ENCODE measurements around the gene KRTAP6-2.

Gene KRTAP6-2

DNA sequence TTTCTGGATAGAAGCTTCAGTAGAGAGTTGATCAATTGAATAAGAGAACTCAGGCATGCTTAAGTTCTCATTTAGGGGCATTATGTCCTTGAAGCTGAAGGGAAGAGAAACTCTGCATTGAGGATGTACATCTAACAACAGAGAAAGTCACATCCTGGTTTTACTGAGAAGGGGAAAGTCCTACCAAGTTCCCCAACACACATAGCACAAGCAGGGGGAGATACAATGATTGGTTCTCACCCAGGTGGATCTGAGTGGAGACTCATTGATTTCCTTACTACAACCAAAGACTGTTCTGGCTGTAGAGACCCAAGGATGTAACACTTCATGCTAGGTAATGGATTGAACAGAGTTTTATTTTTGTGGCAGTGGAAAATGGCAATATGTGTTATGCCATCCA, 16.5 kb upstream of the KRTAP6-2 start:
- Histone ChIP-seq H3K79me1 (ENCODE audit: low read length) (no peaks in the 10 kb centered on the region), H3K9ac (ENCODE audit: low read length) (no peak overlapping the region), H4K8ac (ENCODE audit: low read depth, low read length) (no peak overlapping the region), H3K27me3 (ENCODE audit: insufficient read depth, low read length, poor library complexity) (no peaks in the 10 kb centered on the region), H3K4me2 (ENCODE audit: low read length) (no peak overlapping the region), H2BK5ac (ENCODE audit: low read length) (no peak overlapping the region), H4K5ac (ENCODE audit: low read length) (no peak overlapping the region), H3K56ac (ENCODE audit: low read length) (no peak overlapping the region), H3K27ac (ENCODE audit: low read depth, low read length) (no peak overlapping the region), H3K36me3 (ENCODE audit: control insufficient read depth, insufficient read depth, low read length) (no peaks in the 10 kb centered on the region), H3K4me1 (ENCODE audit: control insufficient read depth, low read depth, low read length) (no peaks in the 10 kb centered on the region), H3K18ac (ENCODE audit: low read length) (no peak overlapping the region), H2AK5ac (ENCODE audit: low read length) (no peak overlapping the region), H2BK15ac (replicated peaks; ENCODE audit: low read depth) (no peak overlapping the region), H3K79me2 (ENCODE audit: control insufficient read depth, insufficient read depth, low read length) (no peaks in the 10 kb centered on the region), H3K4ac (ENCODE audit: low read depth, low read length) (no peak overlapping the region), H2BK120ac (ENCODE audit: low read depth, low read length) (no peak overlapping the region), H3K4me3 (ENCODE audit: low read length) (no peak overlapping the region), H3K23ac (ENCODE audit: low read length) (no peak overlapping the region)
- DNase-seq, result no peak

- Histone ChIP-seq H3K4me1 (ENCODE audit: control insufficient read depth, low read depth, low read length) (no peaks in the 10 kb centered on the region), H3K4me2 (ENCODE audit: low read length) (no peak within 1 kb of the TSS), H2BK15ac (replicated peaks; ENCODE audit: low read depth) (no peak within 1 kb of the TSS), H3K4me3 (ENCODE audit: low read length) (no peak within 1 kb of the TSS), H3K9ac (ENCODE audit: low read length) (no peak within 1 kb of the TSS), H3K27ac (ENCODE audit: low read depth, low read length) (no peak within 1 kb of the TSS), H3K23ac (ENCODE audit: low read length) (no peak within 1 kb of the TSS), H3K56ac (ENCODE audit: low read length) (no peak within 1 kb of the TSS), H4K8ac (ENCODE audit: low read depth, low read length) (no peak within 1 kb of the TSS), H3K18ac (ENCODE audit: low read length) (no peak within 1 kb of the TSS), H2BK5ac (ENCODE audit: low read length) (no peak within 1 kb of the TSS), H3K4ac (ENCODE audit: low read depth, low read length) (no peak within 1 kb of the TSS), H3K27me3 (ENCODE audit: insufficient read depth, low read length, poor library complexity) (no peaks in the 10 kb centered on the region), H2BK120ac (ENCODE audit: low read depth, low read length) (no peak within 1 kb of the TSS), H2AK5ac (ENCODE audit: low read length) (no peak within 1 kb of the TSS), H3K36me3 (ENCODE audit: control insufficient read depth, insufficient read depth, low read length) (no peaks in the 10 kb centered on the region), H4K5ac (ENCODE audit: low read length) (no peak within 1 kb of the TSS), H3K79me1 (ENCODE audit: low read length) (no peaks in the 10 kb centered on the region), H3K79me2 (ENCODE audit: control insufficient read depth, insufficient read depth, low read length) (no peaks in the 10 kb centered on the region)
- no CpG with 5 or more reads among the region's 2 CpGs for WGBS (ENCODE audit: extremely low coverage, insufficient coverage, low lambda C conversion rate)
- DNase-seq, result no peak
Observed at GRCh38 chr21:30613836-30614235, 15.1 kb upstream of the KRTAP6-2 start, which contains the start of gene KRTAP6-1. TSS of gene KRTAP6-1 (minus strand) at chr21:30613930. CDS start at chr21:30613904, 26 bp downstream.

GRCh38 chr21:30612132-30612531, 13.4 kb upstream of the KRTAP6-2 start:
- H4K5ac ChIP-seq (ENCODE audit: low read length), result no peak overlapping the region

GRCh38 chr21:30605968-30606367, 7.3 kb upstream of the KRTAP6-2 start:
- Histone ChIP-seq H3K4me3 (ENCODE audit: low read length) (no peak overlapping the region), H3K56ac (ENCODE audit: low read length) (no peak overlapping the region), H2BK120ac (ENCODE audit: low read depth, low read length) (no peak overlapping the region), H3K23ac (ENCODE audit: low read length) (no peak overlapping the region), H3K27ac (ENCODE audit: low read depth, low read length) (no peak overlapping the region), H3K4ac (ENCODE audit: low read depth, low read length) (no peak overlapping the region), H3K9ac (ENCODE audit: low read length) (no peak overlapping the region), H3K79me1 (ENCODE audit: low read length) (no peaks in the 10 kb centered on the region), H2BK5ac (ENCODE audit: low read length) (no peak overlapping the region), H3K18ac (ENCODE audit: low read length) (no peak overlapping the region), H3K36me3 (ENCODE audit: control insufficient read depth, insufficient read depth, low read length) (no peaks in the 10 kb centered on the region), H2BK15ac (replicated peaks; ENCODE audit: low read depth) (no peak overlapping the region), H3K4me1 (ENCODE audit: control insufficient read depth, low read depth, low read length) (no peaks in the 10 kb centered on the region), H4K8ac (ENCODE audit: low read depth, low read length) (no peak overlapping the region), H3K27me3 (ENCODE audit: insufficient read depth, low read length, poor library complexity) (no peaks in the 10 kb centered on the region), H4K5ac (ENCODE audit: low read length) (no peak overlapping the region), H3K79me2 (ENCODE audit: control insufficient read depth, insufficient read depth, low read length) (no peaks in the 10 kb centered on the region), H3K4me2 (ENCODE audit: low read length) (no peak overlapping the region), H2AK5ac (ENCODE audit: low read length) (no peak overlapping the region)
- peak; percentile 60 for DNase-seq
- WGBS (ENCODE audit: extremely low coverage, insufficient coverage, low lambda C conversion rate), result no CpG with 5 or more reads among the region's 2 CpGs

More at GRCh38 chr21:30612132-30612531, 13.4 kb upstream of the KRTAP6-2 start:
- no peak overlapping the region for H4K8ac ChIP-seq (ENCODE audit: low read depth, low read length)
- no peak overlapping the region for H3K9ac ChIP-seq (ENCODE audit: low read length)
- H3K4me3 ChIP-seq (ENCODE audit: low read length), result no peak overlapping the region
- H3K27me3 ChIP-seq (ENCODE audit: insufficient read depth, low read length, poor library complexity), result no peaks in the 10 kb centered on the region
- no peaks in the 10 kb centered on the region for H3K79me2 ChIP-seq (ENCODE audit: control insufficient read depth, insufficient read depth, low read length)
- no peak overlapping the region for H2AK5ac ChIP-seq (ENCODE audit: low read length)
- DNase-seq, result no peak
- no peak overlapping the region for H3K27ac ChIP-seq (ENCODE audit: low read depth, low read length)
- H3K23ac ChIP-seq (ENCODE audit: low read length), result no peak overlapping the region
- no peak overlapping the region for H3K4me2 ChIP-seq (ENCODE audit: low read length)
- no peaks in the 10 kb centered on the region for H3K36me3 ChIP-seq (ENCODE audit: control insufficient read depth, insufficient read depth, low read length)
- H3K4ac ChIP-seq (ENCODE audit: low read depth, low read length), result no peak overlapping the region
- no peaks in the 10 kb centered on the region for H3K79me1 ChIP-seq (ENCODE audit: low read length)
- H2BK5ac ChIP-seq (ENCODE audit: low read length), result no peak overlapping the region
- H2BK120ac ChIP-seq (ENCODE audit: low read depth, low read length), result no peak overlapping the region
- H3K4me1 ChIP-seq (ENCODE audit: control insufficient read depth, low read depth, low read length), result no peaks in the 10 kb centered on the region
- WGBS (ENCODE audit: extremely low coverage, insufficient coverage, low lambda C conversion rate), result no CpG with 5 or more reads among the region's 2 CpGs
- H2BK15ac ChIP-seq (replicated peaks; ENCODE audit: low read depth), result no peak overlapping the region
- H3K18ac ChIP-seq (ENCODE audit: low read length), result no peak overlapping the region
- H3K56ac ChIP-seq (ENCODE audit: low read length), result no peak overlapping the region

- Histone ChIP-seq H3K23ac (ENCODE audit: low read length) (no peak within 1 kb of the TSS), H4K8ac (ENCODE audit: low read depth, low read length) (no peak within 1 kb of the TSS), H3K9ac (ENCODE audit: low read length) (no peak within 1 kb of the TSS), H4K5ac (ENCODE audit: low read length) (no peak within 1 kb of the TSS), H2BK15ac (replicated peaks; ENCODE audit: low read depth) (no peak within 1 kb of the TSS), H3K18ac (ENCODE audit: low read length) (no peak within 1 kb of the TSS), H3K79me2 (ENCODE audit: control insufficient read depth, insufficient read depth, low read length) (no peaks in the 10 kb centered on the region), H2BK5ac (ENCODE audit: low read length) (no peak within 1 kb of the TSS), H3K27me3 (ENCODE audit: insufficient read depth, low read length, poor library complexity) (no peaks in the 10 kb centered on the region), H3K79me1 (ENCODE audit: low read length) (no peaks in the 10 kb centered on the region), H3K27ac (ENCODE audit: low read depth, low read length) (no peak within 1 kb of the TSS), H3K4me3 (ENCODE audit: low read length) (no peak within 1 kb of the TSS), H2BK120ac (ENCODE audit: low read depth, low read length) (no peak within 1 kb of the TSS), H3K4me2 (ENCODE audit: low read length) (no peak within 1 kb of the TSS), H3K4me1 (ENCODE audit: control insufficient read depth, low read depth, low read length) (no peaks in the 10 kb centered on the region), H2AK5ac (ENCODE audit: low read length) (no peak within 1 kb of the TSS), H3K56ac (ENCODE audit: low read length) (no peak within 1 kb of the TSS), H3K4ac (ENCODE audit: low read depth, low read length) (no peak within 1 kb of the TSS), H3K36me3 (ENCODE audit: control insufficient read depth, insufficient read depth, low read length) (no peaks in the 10 kb centered on the region)
- WGBS (ENCODE audit: extremely low coverage, insufficient coverage, low lambda C conversion rate), result no CpG with 5 or more reads among the region's 1 CpG
- DNase-seq, result no peak
Observed at GRCh38 chr21:30600787-30601186, 2.1 kb upstream of the KRTAP6-2 start, which contains the start of gene KRTAP22-1. TSS of gene KRTAP22-1 (plus strand) at chr21:30601087.

DNA sequence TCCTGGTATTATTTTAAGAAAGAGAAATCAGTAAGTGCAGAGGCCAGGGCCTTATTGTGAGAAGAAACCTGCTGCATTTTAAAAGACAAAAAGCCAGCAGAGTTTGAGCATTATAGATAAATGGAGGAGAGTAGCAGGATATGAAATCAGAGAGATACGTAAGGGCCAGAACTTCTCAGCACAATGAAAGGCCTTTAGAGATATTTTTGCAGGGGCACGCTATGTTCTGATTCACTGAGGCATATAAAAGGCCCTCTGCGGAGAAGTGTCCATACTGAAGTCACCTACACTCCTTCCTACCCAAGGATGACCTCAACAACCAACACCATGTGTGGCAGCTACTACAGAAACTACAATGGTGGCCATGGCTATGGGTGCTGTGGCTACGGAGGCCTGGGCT, 6.6 kb downstream of the KRTAP6-2 start, which contains the start of gene KRTAP6-3:
Gene KRTAP6-3, plus strand, starts transcription at position 301 of the 400 bp plus-strand sequence. Its CDS starts 6 bp downstream, at position 307.
- no peak within 1 kb of the TSS for H3K9ac ChIP-seq (ENCODE audit: low read length)
- H2BK5ac ChIP-seq (ENCODE audit: low read length), result no peak within 1 kb of the TSS
- no peak within 1 kb of the TSS for H2BK120ac ChIP-seq (ENCODE audit: low read depth, low read length)
- H3K4me3 ChIP-seq (ENCODE audit: low read length), result no peak within 1 kb of the TSS
- H3K79me2 ChIP-seq (ENCODE audit: control insufficient read depth, insufficient read depth, low read length), result no peaks in the 10 kb centered on the region
- H4K5ac ChIP-seq (ENCODE audit: low read length), result no peak within 1 kb of the TSS
- H3K56ac ChIP-seq (ENCODE audit: low read length), result no peak within 1 kb of the TSS
- H2AK5ac ChIP-seq (ENCODE audit: low read length), result no peak within 1 kb of the TSS
- no peaks in the 10 kb centered on the region for H3K27me3 ChIP-seq (ENCODE audit: insufficient read depth, low read length, poor library complexity)
- H3K79me1 ChIP-seq (ENCODE audit: low read length), result no peaks in the 10 kb centered on the region
- no CpG with 5 or more reads among the region's 4 CpGs for WGBS (ENCODE audit: extremely low coverage, insufficient coverage, low lambda C conversion rate)
- H2BK15ac ChIP-seq (replicated peaks; ENCODE audit: low read depth), result no peak within 1 kb of the TSS
- no peak within 1 kb of the TSS for H4K8ac ChIP-seq (ENCODE audit: low read depth, low read length)
- H3K36me3 ChIP-seq (ENCODE audit: control insufficient read depth, insufficient read depth, low read length), result no peaks in the 10 kb centered on the region
- no peak within 1 kb of the TSS for H3K4me2 ChIP-seq (ENCODE audit: low read length)
- H3K23ac ChIP-seq (ENCODE audit: low read length), result no peak within 1 kb of the TSS
- H3K4ac ChIP-seq (ENCODE audit: low read depth, low read length), result no peak within 1 kb of the TSS
- DNase-seq, result no peak
- no peak within 1 kb of the TSS for H3K27ac ChIP-seq (ENCODE audit: low read depth, low read length)
- no peaks in the 10 kb centered on the region for H3K4me1 ChIP-seq (ENCODE audit: control insufficient read depth, low read depth, low read length)
- H3K18ac ChIP-seq (ENCODE audit: low read length), result no peak within 1 kb of the TSS
